Ascending aorta (tissue), 2 donors: Measurements from ENCODE around the gene POU2F1. TPM values are rescaled to one million over a fixed set of nuclear protein-coding genes. Genes with fewer than 3 reads are reported as not detected.

Experiments
- DNase-seq, 2 donors: peaks; one replicate each; pipeline ENCODE4 v3.0.0-alpha.2; 2019; ENCODE audit warnings: low spot score in 2 of 2
- H3K27ac ChIP-seq, 2 donors: fragments of 200-600 bp; sonication (generic); one replicate each; pipeline ENCODE4 v1.5.1; 2016 to 2017; ENCODE audit warnings: mild to moderate bottlenecking in 1 of 2
- H3K27me3 ChIP-seq: fragments of 200-600 bp; sonication (generic); one replicate; pipeline ENCODE4 v1.5.1; 2017
- H3K36me3 ChIP-seq, 2 donors: fragments of 200-600 bp; sonication (generic); one replicate each; pipeline ENCODE4 v1.5.1; 2016
- H3K4me1 ChIP-seq, 2 donors: fragments of 200-600 bp; sonication (generic); one replicate each; pipeline ENCODE4 v1.5.1; 2016 to 2017; ENCODE audit warnings: mild to moderate bottlenecking in 1 of 2
- H3K4me3 ChIP-seq, 2 donors: fragments of 200-600 bp; sonication (generic); one replicate each; pipeline ENCODE4 v1.5.1; 2016 to 2017; ENCODE audit warnings: mild to moderate bottlenecking in 1 of 2
- H3K9me3 ChIP-seq, 2 donors: fragments of 200-600 bp; sonication (generic); one replicate each; pipeline ENCODE4 v1.5.1; 2016
- CTCF ChIP-seq, 3 experiments: fragments of 200-600 bp in 2 of 3; fragments of 450-650 bp in 1 of 3; sonication (generic) in 2 of 3; IDR thresholded peaks; one replicate each; pipeline ENCODE4 v1.5.1; 2016 to 2019; ENCODE audit warnings: antibody characterized with exemption in 3 of 3, mild to moderate bottlenecking in 1 of 3, moderate library complexity in 1 of 3
- intact Hi-C: fragments of 100-400 bp; cut with DNase I; formaldehyde crosslinking; loops from one replicate; pipeline ENCODE4 v1.15.1; 2023
- total RNA-seq: library from RNA; depleted of rRNA; stranded (reverse); fragments of >200 nt; gene quantifications from one replicate; pipeline ENCODE4 v1.1.0, GENCODE V29; 2016

The POU2F1 gene
- total RNA-seq, 1 donor from 2014 or later: 3.0 TPM

GRCh38 chr1:167404161-167404888 is 183.6 kb downstream of the POU2F1 start:
- Histone ChIP-seq H3K27ac (no peak overlapping the region), H3K36me3 (peaks cover 10 to 40% of the 10 kb centered on the region in 2 donors), H3K4me3 (no peak overlapping the region), H3K9me3 (no peaks in the 10 kb centered on the region), H3K4me1 (no peaks in the 10 kb centered on the region), H3K27me3 (no peaks in the 10 kb centered on the region)
- no peak for DNase-seq
- no peak for TF ChIP-seq CTCF (IDR thresholded peaks at IDR 0.05)
- intact Hi-C loops: loop anchor here (10.0 kb wide), 2 partner anchors 130 kb away; no protein-coding TSS in a partner anchor

GRCh38 chr1:167404908-167405307 is 184.2 kb downstream of the POU2F1 start:
- Histone ChIP-seq H3K27me3 (no peaks in the 10 kb centered on the region), H3K27ac (no peak overlapping the region), H3K4me1 (no peaks in the 10 kb centered on the region), H3K9me3 (no peaks in the 10 kb centered on the region), H3K36me3 (peaks cover 7 to 40% of the 10 kb centered on the region in 2 donors), H3K4me3 (no peak overlapping the region)
- no peak for DNase-seq
- no peak for TF ChIP-seq CTCF (IDR thresholded peaks at IDR 0.05)
- intact Hi-C loops: loop anchor here (10.0 kb wide), 2 partner anchors 130 kb away; no protein-coding TSS in a partner anchor

GRCh38 chr1:167408355-167408754 is 187.7 kb downstream of the POU2F1 start:
- intact Hi-C loops: loop anchor here (10.0 kb wide), 2 partner anchors 126 to 134 kb away; no protein-coding TSS in a partner anchor

GRCh38 chr1:167409183-167409582 is 188.5 kb downstream of the POU2F1 start:
- intact Hi-C loops: loop anchor here (10.0 kb wide), 2 partner anchors 126 to 134 kb away; no protein-coding TSS in a partner anchor
- no peak for TF ChIP-seq CTCF (IDR thresholded peaks at IDR 0.05)

More at GRCh38 chr1:167408355-167408754, 187.7 kb downstream of the POU2F1 start:
- peaks cover 17 to 43% of the 10 kb centered on the region in 2 donors for H3K36me3 ChIP-seq
- no peak for DNase-seq
- no peak for TF ChIP-seq CTCF (IDR thresholded peaks at IDR 0.05)
- no peak overlapping the region for H3K4me3 ChIP-seq
- H3K27ac ChIP-seq: no peak overlapping the region
- no peaks in the 10 kb centered on the region for H3K4me1 ChIP-seq
- H3K27me3 ChIP-seq: no peaks in the 10 kb centered on the region
- H3K9me3 ChIP-seq: no peaks in the 10 kb centered on the region

GRCh38 chr1:167412072-167412471 is 191.4 kb downstream of the POU2F1 start:
- H3K27me3 ChIP-seq: no peaks in the 10 kb centered on the region
- no peak overlapping the region for H3K27ac ChIP-seq
- H3K4me1 ChIP-seq: no peaks in the 10 kb centered on the region
- H3K4me3 ChIP-seq: no peak overlapping the region
- H3K9me3 ChIP-seq: no peaks in the 10 kb centered on the region
- intact Hi-C loops: no loop called here
- DNase-seq: no peak
- no peak for TF ChIP-seq CTCF (IDR thresholded peaks at IDR 0.05)
- peaks cover 28 to 47% of the 10 kb centered on the region in 2 donors for H3K36me3 ChIP-seq

More at GRCh38 chr1:167409183-167409582, 188.5 kb downstream of the POU2F1 start:
- Histone ChIP-seq H3K4me1 (no peaks in the 10 kb centered on the region), H3K36me3 (peaks cover 25 to 48% of the 10 kb centered on the region in 2 donors), H3K9me3 (no peaks in the 10 kb centered on the region), H3K27ac (no peak overlapping the region), H3K4me3 (no peak overlapping the region), H3K27me3 (no peaks in the 10 kb centered on the region)
- no peak for DNase-seq
